DMS79 treated with DMSO at 0.1 percent for 48 hours (cell line): ENCODE data around the gene EGLN1.
A peak's percentile ranks its signal among the peaks of the same experiment; 100 is the strongest.

Source experiments
- DNase-seq: peaks from one replicate; lab custom pipeline; 2025; lab: John Stamatoyannopoulos, UW

Gene EGLN1

GRCh38 chr1:231421546-231421970, 529 bp downstream of the EGLN1 start:
- DNase-seq = peak; percentile 41

GRCh38 chr1:231420959-231421545, 1.0 kb downstream of the EGLN1 start:
- DNase-seq = peak; percentile 38

GRCh38 chr1:231420299-231420958, 1.7 kb downstream of the EGLN1 start:
- peak; percentile 51 for DNase-seq

- DNase-seq = no peak
Measured at GRCh38 chr1:231419738-231420298, 2.3 kb downstream of the EGLN1 start.

- DNase-seq = no peak
Measured at GRCh38 chr1:231419147-231419546, 2.9 kb downstream of the EGLN1 start.

GRCh38 chr1:231418741-231419107, 3.4 kb downstream of the EGLN1 start:
- no peak for DNase-seq

- no peak for DNase-seq
Measured at GRCh38 chr1:231418101-231418740, 3.9 kb downstream of the EGLN1 start.

- no peak for DNase-seq
Measured at GRCh38 chr1:231417513-231417912, 4.6 kb downstream of the EGLN1 start.

GRCh38 chr1:231416901-231417300, 5.2 kb downstream of the EGLN1 start:
- DNase-seq = no peak

- no peak for DNase-seq
Measured at GRCh38 chr1:231415018-231415583, 7.0 kb downstream of the EGLN1 start.

GRCh38 chr1:231414260-231415016, 7.6 kb downstream of the EGLN1 start:
- DNase-seq = no peak

GRCh38 chr1:231413749-231414082, 8.4 kb downstream of the EGLN1 start:
- no peak for DNase-seq

GRCh38 chr1:231411036-231411531, 11.0 kb downstream of the EGLN1 start:
- no peak for DNase-seq

- no peak for DNase-seq
Measured at GRCh38 chr1:231410036-231410612, 12.0 kb downstream of the EGLN1 start.

- no peak for DNase-seq
Measured at GRCh38 chr1:231408528-231409094, 13.5 kb downstream of the EGLN1 start.

- no peak for DNase-seq
Measured at GRCh38 chr1:231407547-231408396, 14.3 kb downstream of the EGLN1 start.

- no peak for DNase-seq
Measured at GRCh38 chr1:231407049-231407448, 15.0 kb downstream of the EGLN1 start.

GRCh38 chr1:231404318-231404717, 17.8 kb downstream of the EGLN1 start:
- no peak for DNase-seq

GRCh38 chr1:231401478-231401877, 20.6 kb downstream of the EGLN1 start:
- DNase-seq = no peak
